OCI-LY3 (cell line): ENCODE measurements around the gene MAP4K2.

Experiments used
- CTCF ChIP-seq: fragments of 200-600, 300-600 bp; sonication (generic); IDR thresholded peaks from 2 replicates; pipeline ENCODE4 v1.5.1; 2014; ENCODE audit warnings: antibody characterized with exemption, low read length, low read depth
- EZH2phosphoT487 ChIP-seq: fragments of 200-600 bp; shearing (Covaris generic); IDR thresholded peaks from 2 replicates; pipeline ENCODE4 v1.6.1; 2018; ENCODE audit warnings: antibody characterized with exemption, mixed run types, low read depth

DNA sequence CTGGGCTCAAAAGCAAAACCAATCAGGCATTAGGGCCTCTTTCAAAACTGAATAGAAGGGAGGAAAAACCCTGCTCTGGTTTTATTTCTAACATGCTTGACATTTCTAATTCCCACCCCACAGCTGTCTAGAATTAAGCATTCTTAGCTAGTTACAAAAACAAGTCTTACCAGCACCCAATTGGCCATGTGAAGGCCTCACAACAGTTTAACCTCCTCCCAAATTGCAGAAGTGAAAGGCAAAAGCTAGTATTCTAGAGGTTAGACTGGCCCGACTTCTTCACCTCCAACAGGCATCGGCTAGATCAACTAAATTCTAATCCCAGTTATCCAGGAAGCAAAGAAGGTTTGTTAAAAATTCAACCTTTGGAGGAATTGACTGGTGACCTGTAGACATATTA, 31.2 kb downstream of the MAP4K2 start:
- TF ChIP-seq CTCF, result no peak
- TF ChIP-seq EZH2phosphoT487, result no peak
